Measurements from ENCODE around the gene ARHGAP19. TPM values are rescaled to one million over a fixed set of nuclear protein-coding genes. Genes with fewer than 3 reads are reported as not detected.

Gene ARHGAP19
- polyA plus RNA-seq, 1 donor from 2014 or later, result 5.2 TPM

- H4K20me1 ChIP-seq (ENCODE audit: insufficient read depth), result no peaks in the 10 kb centered on the region
- H3K36me3 ChIP-seq (ENCODE audit: insufficient read depth, low read length), result no peaks in the 10 kb centered on the region
- no peak overlapping the region for H3K27ac ChIP-seq (ENCODE audit: low read length)
- no peak overlapping the region for H3K4me2 ChIP-seq (ENCODE audit: low read length)
- no peaks in the 10 kb centered on the region for H3F3A ChIP-seq (ENCODE audit: insufficient read depth, low read length, poor library complexity, severe bottlenecking)
- no peaks in the 10 kb centered on the region for H3K9me2 ChIP-seq (ENCODE audit: insufficient read depth, low read length)
- no peaks in the 10 kb centered on the region for H3K27me3 ChIP-seq (ENCODE audit: insufficient read depth, low read depth, low read length)
- H3K79me2 ChIP-seq (replicated peaks; ENCODE audit: insufficient read depth, low read length), result no peaks in the 10 kb centered on the region
- H3K9ac ChIP-seq (ENCODE audit: low read length), result no peak overlapping the region
- no peaks in the 10 kb centered on the region for H3K9me3 ChIP-seq (ENCODE audit: low read length)
- H2AFZ ChIP-seq (ENCODE audit: low read depth, low read length), result no peak overlapping the region
- H3K4me3 ChIP-seq (ENCODE audit: low read length), result no peak overlapping the region
- TF ChIP-seq SMC3 (conservative IDR thresholded peaks at IDR 0.05; ENCODE audit: poor library complexity), result no peak
- TF ChIP-seq MXI1 (conservative IDR thresholded peaks at IDR 0.05; ENCODE audit: poor library complexity, severe bottlenecking), result no peak
- no peak for TF ChIP-seq CTCF (IDR thresholded peaks at IDR 0.05; ENCODE audit: poor library complexity, severe bottlenecking)
- TF ChIP-seq TAF1 (IDR thresholded peaks at IDR 0.05; ENCODE audit: low read depth), result no peak
- TF ChIP-seq POLR2AphosphoS5 (IDR thresholded peaks at IDR 0.05), result no peak
- TF ChIP-seq RAD21 (conservative IDR thresholded peaks at IDR 0.05), result no peak
- no peak for TF ChIP-seq EP300 (conservative IDR thresholded peaks at IDR 0.05; ENCODE audit: poor library complexity, severe bottlenecking)
- TF ChIP-seq EZH2 (IDR thresholded peaks at IDR 0.05; ENCODE audit: borderline replicate concordance, insufficient read depth, low read length, poor library complexity, severe bottlenecking), result no peak
- no peak for TF ChIP-seq REST (IDR thresholded peaks at IDR 0.05; ENCODE audit: borderline replicate concordance)
Observed at GRCh38 chr10:97226398-97226797, 66.0 kb downstream of the ARHGAP19 start.

- Histone ChIP-seq H2AFZ (ENCODE audit: low read depth, low read length) (no peak overlapping the region), H3K27ac (ENCODE audit: low read length) (no peak overlapping the region), H3K9me3 (ENCODE audit: low read length) (no peaks in the 10 kb centered on the region), H3K79me2 (replicated peaks; ENCODE audit: insufficient read depth, low read length) (no peaks in the 10 kb centered on the region), H3K27me3 (ENCODE audit: insufficient read depth, low read depth, low read length) (no peaks in the 10 kb centered on the region), H3K4me2 (ENCODE audit: low read length) (no peak overlapping the region), H3F3A (ENCODE audit: insufficient read depth, low read length, poor library complexity, severe bottlenecking) (no peaks in the 10 kb centered on the region), H3K9me2 (ENCODE audit: insufficient read depth, low read length) (no peaks in the 10 kb centered on the region), H3K9ac (ENCODE audit: low read length) (no peak overlapping the region), H4K20me1 (ENCODE audit: insufficient read depth) (no peaks in the 10 kb centered on the region), H3K36me3 (ENCODE audit: insufficient read depth, low read length) (no peaks in the 10 kb centered on the region), H3K4me3 (ENCODE audit: low read length) (no peak overlapping the region)
- TF ChIP-seq CTCF (IDR thresholded peaks at IDR 0.05; ENCODE audit: poor library complexity, severe bottlenecking), result no peak
- TF ChIP-seq POLR2AphosphoS5 (IDR thresholded peaks at IDR 0.05), result no peak
- no peak for TF ChIP-seq SMC3 (conservative IDR thresholded peaks at IDR 0.05; ENCODE audit: poor library complexity)
- no peak for TF ChIP-seq TAF1 (IDR thresholded peaks at IDR 0.05; ENCODE audit: low read depth)
- no peak for TF ChIP-seq RAD21 (conservative IDR thresholded peaks at IDR 0.05)
- no peak for TF ChIP-seq MXI1 (conservative IDR thresholded peaks at IDR 0.05; ENCODE audit: poor library complexity, severe bottlenecking)
- no peak for TF ChIP-seq REST (IDR thresholded peaks at IDR 0.05; ENCODE audit: borderline replicate concordance)
- TF ChIP-seq EZH2 (IDR thresholded peaks at IDR 0.05; ENCODE audit: borderline replicate concordance, insufficient read depth, low read length, poor library complexity, severe bottlenecking), result no peak
- TF ChIP-seq EP300 (conservative IDR thresholded peaks at IDR 0.05; ENCODE audit: poor library complexity, severe bottlenecking), result no peak
Observed at GRCh38 chr10:97224483-97225435, 67.7 kb downstream of the ARHGAP19 start.

Measured in neural cell (in vitro differentiated cells).